NOMO-1 (cell line): ENCODE data around the gene VCL.
A peak's percentile ranks its signal among the peaks of the same experiment; 100 is the strongest.
"Not testable (repeated sequence)": the region's sequence is repeated elsewhere in the genome, so short reads cannot be mapped to it uniquely, and the experiment has no call there.

ENCODE experiments used
- DNase-seq, 2 experiments: peaks; one replicate each; lab custom pipeline; 2025; ENCODE audit not compliant: unreplicated experiment in 2 of 2; lab: John Stamatoyannopoulos, UW

Gene VCL

DNA sequence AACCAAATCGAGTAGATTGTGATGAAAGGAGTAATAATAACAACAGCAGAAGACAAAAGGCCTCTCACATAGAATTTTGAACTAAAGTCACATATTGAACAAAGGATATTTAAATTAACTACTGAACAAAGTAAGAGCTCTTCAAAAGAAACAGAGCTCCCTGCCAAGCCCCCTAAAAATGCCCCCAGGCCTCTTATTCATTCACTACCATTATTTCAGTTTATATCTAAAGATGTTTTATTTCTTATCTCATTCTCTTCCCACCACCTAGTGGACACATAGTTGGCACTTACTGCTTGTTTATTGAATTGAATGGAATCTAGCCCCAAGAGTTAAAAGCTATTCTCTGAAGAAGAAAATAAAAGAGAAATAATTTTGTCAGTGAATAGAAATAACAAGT is 37.4 kb downstream of the VCL start:
- peak in 1 of 2 experiments; percentile 3 for DNase-seq

- no peak for DNase-seq
These were observed 38.6 kb downstream of the VCL start for GRCh38 chr10:74036474-74036873.

DNA sequence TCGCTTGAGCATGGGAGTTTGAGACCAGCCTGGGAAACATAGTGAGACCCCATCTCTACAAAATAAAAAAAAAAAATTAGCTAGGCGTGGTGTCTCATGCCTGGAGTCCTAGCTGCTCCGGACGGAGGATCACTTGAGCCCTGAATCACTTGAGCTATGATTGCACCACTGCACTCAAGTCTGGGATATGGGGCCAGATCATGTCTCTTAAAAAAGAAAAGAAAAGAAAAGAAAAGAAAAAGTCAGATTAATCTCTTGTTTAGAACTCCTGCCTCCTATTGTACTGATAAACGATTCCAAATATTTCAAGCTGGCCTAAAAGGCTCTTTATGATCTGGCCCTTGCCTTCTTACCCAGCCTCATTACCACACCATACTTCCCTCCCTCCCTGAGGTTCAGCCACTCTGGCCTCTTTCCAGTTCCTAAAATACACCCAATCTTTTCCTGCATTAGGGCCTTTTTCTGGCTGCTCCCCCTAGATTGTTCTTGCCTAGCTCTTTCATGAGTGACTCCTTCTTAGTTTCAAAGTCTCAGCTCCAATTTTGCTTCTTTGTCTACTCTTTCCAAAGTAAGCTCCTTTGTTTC is 41.7 kb downstream of the VCL start:
- peak; percentile 38 to 56 for DNase-seq

DNA sequence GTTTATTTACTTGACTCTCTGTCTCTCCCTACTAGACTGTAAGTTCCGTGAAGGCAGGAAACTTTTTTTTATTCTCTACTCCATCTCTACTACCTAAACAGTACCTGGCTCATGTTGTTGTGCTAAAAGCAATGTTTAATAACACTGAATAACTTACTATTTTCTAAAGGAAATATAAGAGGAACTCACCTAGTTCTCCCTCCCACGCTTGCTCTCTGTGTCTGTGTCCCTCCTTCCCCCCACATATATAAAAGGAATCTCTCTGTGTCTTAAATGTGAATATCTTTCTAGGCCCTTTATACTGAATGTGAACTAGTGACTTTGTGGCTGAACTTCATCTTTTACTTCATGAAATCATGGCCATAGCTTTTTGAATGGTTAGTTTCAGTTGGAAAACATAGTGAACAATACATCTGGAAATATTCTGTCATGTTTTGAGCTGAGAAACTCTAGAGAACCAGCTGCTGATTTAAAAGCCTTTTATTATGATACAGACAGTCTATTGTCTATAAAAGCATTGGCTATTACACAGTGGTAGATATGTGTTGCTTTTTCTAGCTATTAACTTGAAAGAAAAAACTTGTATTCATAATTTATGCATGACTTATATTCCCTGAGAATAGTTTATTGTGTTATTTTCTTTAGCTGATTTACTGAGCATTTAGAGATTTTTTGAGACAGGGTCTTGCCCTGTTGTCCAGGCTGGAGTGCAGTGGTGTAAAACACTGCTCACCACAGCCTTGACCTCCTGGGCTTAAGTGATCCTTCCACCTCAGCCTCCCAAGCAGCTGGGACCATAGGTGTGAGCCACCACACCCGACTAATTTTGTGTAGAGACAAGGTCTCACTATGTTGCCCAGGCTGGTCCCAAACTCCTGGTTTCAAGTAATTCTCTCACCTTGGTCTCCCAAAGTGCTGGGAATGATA is 42.5 kb downstream of the VCL start:
- peak in 1 of 2 experiments; percentile 16 for DNase-seq

GRCh38 chr10:74044419-74044818 is 46.5 kb downstream of the VCL start:
- no peak for DNase-seq

GRCh38 chr10:74047304-74047703 is 49.4 kb downstream of the VCL start:
- peak in 1 of 2 experiments; percentile 58 for DNase-seq

DNA sequence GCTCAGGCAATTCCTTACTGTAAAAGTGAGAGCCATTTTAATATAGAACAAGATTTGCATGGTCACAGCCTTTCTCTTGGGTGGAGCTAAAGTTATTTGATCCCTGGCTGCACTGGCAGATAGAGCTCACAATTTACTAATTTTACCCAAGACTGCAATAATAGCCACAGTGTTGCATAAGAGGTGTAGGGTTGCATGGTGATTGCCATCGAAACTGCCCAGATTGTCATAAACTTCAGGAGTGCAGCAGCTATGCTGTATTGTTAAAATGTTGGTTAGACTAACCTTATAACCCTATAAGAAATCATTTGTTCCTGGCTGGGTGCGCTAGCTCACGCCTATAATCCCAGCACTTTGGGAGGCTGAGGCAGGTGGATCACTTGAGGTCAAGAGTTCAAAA is 50.0 kb downstream of the VCL start:
- peak; percentile 86 to 92 for DNase-seq

DNA sequence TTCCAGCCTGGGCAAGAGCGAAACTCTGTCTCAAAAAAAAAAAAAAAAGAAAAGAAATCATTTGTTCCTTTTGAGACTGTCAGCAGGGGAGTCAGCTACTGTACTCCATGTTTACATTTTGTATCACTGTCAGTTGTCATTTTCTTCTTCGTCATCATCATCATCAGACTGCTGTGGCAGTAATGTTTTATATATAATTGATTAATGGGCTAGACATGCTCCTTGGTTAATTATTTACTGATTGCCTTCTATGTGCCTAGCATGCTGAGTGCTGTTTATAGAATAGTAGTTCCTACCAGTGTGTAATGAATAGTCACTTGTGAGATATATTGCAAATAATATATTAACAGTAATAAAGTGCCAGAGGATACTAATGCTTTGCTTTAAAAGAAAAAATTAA is 50.5 kb downstream of the VCL start:
- DNase-seq: no peak

- DNase-seq: no peak
These were observed 52.0 kb downstream of the VCL start for GRCh38 chr10:74049955-74050354.

- no peak for DNase-seq
These were observed 52.7 kb downstream of the VCL start for GRCh38 chr10:74050653-74051052.

DNA sequence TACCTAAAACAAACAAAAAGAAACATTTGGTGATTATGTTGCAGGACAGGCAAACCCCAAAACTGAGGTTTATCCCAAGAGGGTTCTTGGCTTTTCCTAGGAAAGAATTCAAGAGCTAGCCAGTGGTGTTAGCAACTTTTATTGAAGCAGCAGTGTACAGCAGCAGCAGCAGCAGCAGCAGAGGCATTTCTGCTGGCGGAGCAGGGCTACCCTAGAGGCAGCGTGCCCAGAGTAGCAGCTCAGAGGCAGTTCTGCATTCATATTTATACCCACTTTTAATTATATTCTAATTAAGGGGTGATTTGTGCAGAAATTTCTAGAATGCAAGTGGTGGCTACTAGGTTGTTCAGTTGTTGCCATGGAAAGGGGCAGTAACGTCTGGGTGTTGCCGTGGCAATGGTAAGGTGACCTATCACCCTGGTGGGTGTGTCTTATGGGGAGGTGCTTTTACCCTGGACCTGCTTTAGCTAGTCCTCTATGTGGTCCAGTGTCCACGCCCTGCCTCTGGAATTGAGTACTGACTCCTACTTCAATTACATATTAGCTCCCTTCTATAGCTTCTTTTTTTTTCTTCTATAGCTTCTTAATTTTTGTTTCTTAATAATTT is 53.9 kb downstream of the VCL start:
- DNase-seq: no peak

DNA sequence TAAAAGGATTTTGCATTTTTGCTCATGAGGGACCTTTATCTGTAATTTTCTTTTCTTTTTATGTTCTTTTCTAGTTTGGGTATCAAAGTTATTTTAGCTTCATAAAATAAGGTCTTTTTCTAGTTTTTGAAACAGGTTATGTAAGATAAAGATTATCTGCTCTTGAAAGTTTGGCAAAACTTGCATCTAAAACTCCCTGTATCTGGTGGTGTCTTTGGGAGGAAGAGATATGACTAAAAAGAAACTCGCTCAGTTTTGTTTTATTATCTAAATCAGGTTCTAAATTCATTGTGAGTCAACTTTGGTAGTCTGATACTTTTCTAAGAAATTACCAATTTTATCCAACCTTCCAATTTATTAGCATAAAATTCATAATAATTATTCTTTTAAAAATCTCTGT is 55.1 kb downstream of the VCL start:
- no peak for DNase-seq

- peak in 1 of 2 experiments; percentile 32 for DNase-seq
These were observed 57.6 kb downstream of the VCL start for GRCh38 chr10:74055383-74056049.

- peak in 1 of 2 experiments; percentile 25 for DNase-seq
These were observed 58.3 kb downstream of the VCL start for GRCh38 chr10:74056050-74056818.

DNA sequence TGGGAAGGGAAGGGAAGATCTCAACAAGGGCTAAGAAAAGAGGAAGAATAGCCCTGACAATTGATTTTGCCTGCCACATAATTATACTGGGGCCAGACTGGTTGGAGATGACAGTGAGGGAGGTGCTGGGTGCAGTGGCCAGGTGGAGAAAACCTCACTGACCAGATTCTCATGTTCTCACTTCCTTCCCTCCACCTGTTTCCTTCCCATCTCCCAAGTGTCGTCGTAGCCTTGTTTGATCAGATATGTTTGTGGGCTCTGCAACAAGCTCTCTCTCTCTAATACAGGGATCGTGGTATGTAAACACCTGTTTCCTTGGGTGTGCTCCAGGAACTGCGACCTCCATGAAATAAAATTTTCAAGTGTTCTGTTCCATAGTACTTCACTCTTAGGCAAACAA is 60.2 kb downstream of the VCL start:
- DNase-seq: peak; percentile 48 to 53

- DNase-seq: peak; percentile 11 to 34
These were observed 60.7 kb downstream of the VCL start for GRCh38 chr10:74058658-74059057.

- no peak for DNase-seq
These were observed 63.2 kb downstream of the VCL start for GRCh38 chr10:74061104-74061503.

GRCh38 chr10:74061978-74062377 is 64.1 kb downstream of the VCL start:
- DNase-seq: not testable (repeated sequence)

- DNase-seq: no peak
These were observed 65.3 kb downstream of the VCL start for GRCh38 chr10:74063256-74063655.
